Thoracic aorta (tissue), 2 donors: ENCODE data around the gene ARSI. TPM values are rescaled to one million over a fixed set of nuclear protein-coding genes. Genes with fewer than 3 reads are reported as not detected.

ENCODE experiments used
- ATAC-seq: fragments of 150-250 bp; one replicate; pipeline ENCODE4 v1.8.0; 2017; ENCODE audit warnings: low read depth; ENCODE audit not compliant: insufficient number of reproducible peaks, low FRiP score
- DNase-seq: peaks from one replicate; pipeline ENCODE4 v3.0.0-alpha.2; 2020; ENCODE audit warnings: low spot score
- H3K27ac ChIP-seq, 2 donors: fragments of 200-600 bp; sonication (generic); 1 replicate in 1 of 2; 2 replicates in 1 of 2; pipeline ENCODE4 v1.5.1; 2016; ENCODE audit warnings: mild to moderate bottlenecking in 2 of 2, moderate library complexity in 2 of 2
- H3K27me3 ChIP-seq: fragments of 200-600 bp; sonication (generic); replicated peaks from 2 replicates; pipeline ENCODE4 v1.6.0; 2016; ENCODE audit warnings: mild to moderate bottlenecking; ENCODE audit not compliant: insufficient read depth
- H3K36me3 ChIP-seq: fragments of 200-600 bp; sonication (generic); one replicate; pipeline ENCODE4 v1.5.1; 2016
- H3K4me1 ChIP-seq, 2 donors: fragments of 200-600 bp; sonication (generic); 1 replicate in 1 of 2; 2 replicates in 1 of 2; pipeline versions ENCODE4 v1.5.1 to v1.6.0; 2016; ENCODE audit warnings: low read depth in 2 of 2, mild to moderate bottlenecking in 1 of 2; ENCODE audit not compliant: control insufficient read depth in 1 of 2
- H3K4me3 ChIP-seq: fragments of 200-600 bp; sonication (generic); 2 replicates; pipeline ENCODE4 v1.5.1; 2016; ENCODE audit warnings: mild to moderate bottlenecking
- H3K9me3 ChIP-seq: fragments of 200-600 bp; sonication (generic); 2 replicates; pipeline ENCODE4 v1.5.1; 2016
- total RNA-seq, 2 donors: library from RNA; depleted of rRNA; stranded (reverse); fragments of >200 nt; gene quantifications; one replicate each; pipeline versions ENCODE4 v1.1.0 to v1.2.3, GENCODE V29; 2016
- TF ChIP-seq, protein P1 (sequence below): fragments of 200-600 bp; sonication (generic); IDR thresholded peaks from one replicate; pipeline ENCODE4 v1.5.1; 2019; ENCODE audit warnings: antibody characterized with exemption

Gene ARSI
- total RNA-seq, 2 donors from 2014 or later: 0.41 to 4.3 TPM

DNA sequence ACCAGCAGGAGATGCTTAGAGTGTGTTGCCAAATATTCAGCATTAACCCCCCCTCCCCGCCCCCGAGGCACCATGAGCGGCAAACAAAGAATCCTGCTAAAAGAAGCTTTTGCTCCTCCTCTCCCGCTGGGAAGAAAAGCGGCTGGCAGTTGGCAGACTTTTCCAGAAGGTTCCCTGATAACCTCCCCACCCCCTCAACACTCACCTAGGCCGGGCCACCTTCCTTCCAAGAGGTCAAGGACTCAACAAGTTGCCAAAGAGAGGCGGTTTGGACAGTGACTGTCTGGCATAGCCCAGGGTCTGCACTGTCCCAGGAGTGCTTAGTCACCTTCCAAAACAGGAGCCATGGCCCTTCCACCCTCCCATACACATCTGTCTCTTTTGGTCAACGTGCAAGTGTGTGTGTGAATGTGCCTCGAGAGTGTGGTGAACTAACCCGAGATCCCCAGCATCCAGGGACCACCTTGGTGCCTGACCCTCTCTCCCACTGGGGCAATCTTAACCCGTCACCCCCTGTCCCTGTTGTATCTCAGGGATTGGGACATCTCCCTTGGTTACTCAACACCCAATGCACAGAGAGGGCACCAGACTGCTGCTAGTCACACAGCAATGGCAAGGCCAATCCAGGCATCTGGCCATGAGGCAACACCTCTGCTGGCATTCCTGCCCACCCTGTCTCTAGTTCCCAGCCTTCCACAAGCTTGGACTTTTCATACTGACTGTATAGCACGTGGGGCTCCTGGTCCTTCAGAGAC, 32.0 kb downstream of the ARSI start:
- no peak overlapping the region for H3K4me3 ChIP-seq
- ATAC-seq: no peak
- TF ChIP-seq, protein P1, sequence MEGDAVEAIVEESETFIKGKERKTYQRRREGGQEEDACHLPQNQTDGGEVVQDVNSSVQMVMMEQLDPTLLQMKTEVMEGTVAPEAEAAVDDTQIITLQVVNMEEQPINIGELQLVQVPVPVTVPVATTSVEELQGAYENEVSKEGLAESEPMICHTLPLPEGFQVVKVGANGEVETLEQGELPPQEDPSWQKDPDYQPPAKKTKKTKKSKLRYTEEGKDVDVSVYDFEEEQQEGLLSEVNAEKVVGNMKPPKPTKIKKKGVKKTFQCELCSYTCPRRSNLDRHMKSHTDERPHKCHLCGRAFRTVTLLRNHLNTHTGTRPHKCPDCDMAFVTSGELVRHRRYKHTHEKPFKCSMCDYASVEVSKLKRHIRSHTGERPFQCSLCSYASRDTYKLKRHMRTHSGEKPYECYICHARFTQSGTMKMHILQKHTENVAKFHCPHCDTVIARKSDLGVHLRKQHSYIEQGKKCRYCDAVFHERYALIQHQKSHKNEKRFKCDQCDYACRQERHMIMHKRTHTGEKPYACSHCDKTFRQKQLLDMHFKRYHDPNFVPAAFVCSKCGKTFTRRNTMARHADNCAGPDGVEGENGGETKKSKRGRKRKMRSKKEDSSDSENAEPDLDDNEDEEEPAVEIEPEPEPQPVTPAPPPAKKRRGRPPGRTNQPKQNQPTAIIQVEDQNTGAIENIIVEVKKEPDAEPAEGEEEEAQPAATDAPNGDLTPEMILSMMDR: no peak

DNA sequence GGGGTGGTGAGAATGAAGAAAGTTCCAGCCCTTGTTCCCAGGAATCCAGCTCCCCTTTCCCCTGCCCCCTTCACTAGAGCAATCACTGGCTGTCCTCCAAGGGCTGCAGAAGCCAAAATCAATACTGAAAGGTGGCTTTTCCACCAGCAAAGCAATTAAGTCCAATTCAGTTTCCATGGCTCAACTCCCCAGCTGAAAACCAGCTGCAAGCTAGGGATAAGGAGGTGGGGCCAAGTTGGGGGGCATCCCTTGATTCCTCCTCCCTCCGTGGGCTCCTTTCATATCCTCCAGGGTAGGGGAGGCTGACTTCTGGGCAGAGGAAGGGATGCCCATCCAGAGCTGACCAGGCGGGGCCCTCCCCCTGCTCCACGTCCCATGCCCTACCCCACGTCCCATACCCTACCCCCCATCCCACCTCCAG, 35.8 kb downstream of the ARSI start:
- H3K27me3 ChIP-seq: no peaks in the 10 kb centered on the region
- H3K27ac ChIP-seq: no peak overlapping the region
- no peak for ATAC-seq
- no peak for DNase-seq
- no peak overlapping the region for H3K4me3 ChIP-seq
- TF ChIP-seq, protein P1: no peak
- H3K4me1 ChIP-seq: peaks cover 0 to 6% of the 10 kb centered on the region in 2 donors
- H3K9me3 ChIP-seq: no peaks in the 10 kb centered on the region
- H3K36me3 ChIP-seq: no peaks in the 10 kb centered on the region

More for the DNA sequence above, 32.0 kb downstream of the ARSI start:
- Histone ChIP-seq H3K4me1 (no peaks in the 10 kb centered on the region), H3K36me3 (no peaks in the 10 kb centered on the region), H3K9me3 (no peaks in the 10 kb centered on the region), H3K27ac (no peak overlapping the region), H3K27me3 (no peaks in the 10 kb centered on the region)
- no peak for DNase-seq

DNA sequence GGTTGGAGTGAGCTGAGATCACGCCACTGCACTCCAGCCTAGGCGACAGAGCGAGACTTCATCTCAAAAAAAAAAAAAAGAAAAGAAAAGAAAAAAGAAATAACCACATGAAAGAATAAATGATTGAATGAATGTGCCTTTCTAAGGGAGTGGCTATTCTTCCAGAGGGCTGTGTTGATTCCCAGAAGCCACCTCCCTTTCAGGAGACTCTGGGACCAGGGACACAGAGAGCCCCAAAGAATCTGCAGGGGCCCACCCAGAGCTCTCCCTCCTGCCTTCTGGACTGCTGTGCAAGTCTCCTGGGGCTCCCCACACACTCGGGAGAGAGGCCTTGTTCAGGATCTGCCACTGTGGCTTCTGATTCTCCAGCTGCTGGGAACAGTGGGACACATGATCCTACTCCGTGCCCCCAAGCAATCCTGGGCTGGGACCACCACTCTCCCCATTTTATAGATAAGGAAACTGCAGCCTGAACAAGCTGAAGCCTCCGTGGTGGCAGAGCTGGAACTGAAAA, 36.8 kb downstream of the ARSI start:
- Histone ChIP-seq H3K4me3 (no peak overlapping the region), H3K27ac (no peak overlapping the region), H3K4me1 (peaks cover 0 to 6% of the 10 kb centered on the region in 2 donors), H3K9me3 (no peaks in the 10 kb centered on the region), H3K36me3 (no peaks in the 10 kb centered on the region), H3K27me3 (no peaks in the 10 kb centered on the region)
- TF ChIP-seq, protein P1: no peak
- no peak for DNase-seq
- no peak for ATAC-seq

DNA sequence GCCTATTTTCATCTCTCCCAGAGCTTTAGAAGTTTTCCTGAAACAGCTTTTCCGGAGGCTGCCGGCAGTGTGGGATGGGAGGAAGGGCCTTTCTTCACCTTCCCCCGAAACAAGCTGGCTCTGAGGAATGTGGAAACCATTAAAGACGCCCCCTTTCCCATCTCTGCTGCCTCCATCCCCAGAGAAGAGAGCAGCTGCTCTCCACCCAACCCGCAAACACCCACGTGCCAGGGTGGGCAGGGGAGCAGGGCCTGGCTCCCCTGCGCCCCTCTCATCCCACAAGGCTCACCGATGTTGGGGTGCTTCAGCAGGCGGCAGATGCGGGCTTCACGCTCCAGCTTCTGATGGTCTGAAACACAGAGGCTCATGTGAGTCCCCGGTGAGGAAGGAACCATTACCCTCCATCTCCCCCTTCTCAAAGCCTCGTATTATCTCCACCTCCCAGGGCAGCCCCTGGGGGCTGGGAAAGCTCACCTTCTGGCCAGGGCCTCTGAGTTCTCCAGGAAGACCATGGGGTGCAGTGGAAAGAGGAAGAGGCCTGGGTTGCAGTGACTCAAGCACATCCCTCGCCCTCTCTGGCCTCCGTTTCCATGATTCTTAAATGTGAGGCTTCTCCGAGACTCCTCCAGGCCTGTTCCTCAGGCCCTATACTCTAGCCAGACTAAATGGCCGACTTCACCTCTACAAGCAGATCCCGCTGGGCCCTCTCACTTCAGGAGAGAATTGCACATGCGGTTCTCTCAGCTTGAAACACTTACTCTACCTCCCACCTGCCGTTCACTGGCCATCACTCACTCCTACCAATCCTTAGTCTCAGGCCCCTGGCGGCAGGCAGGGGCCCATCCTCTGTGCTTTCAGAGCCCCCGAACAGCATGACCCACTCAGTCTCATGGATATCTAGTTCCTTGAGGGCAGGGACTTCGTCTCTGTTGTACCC, 37.8 kb downstream of the ARSI start:
- ATAC-seq (no peak), DNase-seq (no peak)
- Histone ChIP-seq H3K4me3 (no peak overlapping the region), H3K27ac (no peak overlapping the region), H3K4me1 (peaks cover 0 to 6% of the 10 kb centered on the region in 2 donors), H3K36me3 (no peaks in the 10 kb centered on the region), H3K9me3 (no peaks in the 10 kb centered on the region), H3K27me3 (no peaks in the 10 kb centered on the region)
- TF ChIP-seq, protein P1: no peak
